ENCODE measurements around the gene RGS16. TPM values are rescaled to one million over a fixed set of nuclear protein-coding genes. Genes with fewer than 3 reads are reported as not detected.

RGS16 gene
- total and polyA plus RNA-seq, 7 donors, result 0.46 to 12.4 (median 2.5) TPM

DNA sequence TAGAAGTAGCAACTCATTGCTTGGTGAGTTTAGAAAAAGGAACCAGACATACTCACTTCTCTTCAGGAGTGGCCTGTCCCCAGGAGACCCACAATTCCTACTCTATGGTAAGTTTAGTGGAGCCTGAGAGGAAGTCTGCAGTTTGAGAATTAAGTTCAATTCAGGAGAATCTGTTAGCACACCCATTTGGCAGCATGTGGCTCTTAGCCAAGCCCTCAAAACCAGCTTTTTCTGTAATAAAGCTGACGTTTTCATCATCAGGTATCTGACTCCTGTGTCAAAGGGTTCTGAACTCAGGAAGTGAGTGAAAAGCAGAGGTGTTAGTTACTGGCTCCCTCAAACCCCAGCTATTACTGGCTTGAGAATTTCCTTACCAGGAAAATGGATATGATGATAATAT is 20.4 kb upstream of the RGS16 start:
- Histone ChIP-seq H3K4me1 (no peaks in the 10 kb centered on the region), H3K27me3 (no peaks in the 10 kb centered on the region), H3K27ac (no peak overlapping the region), H3K4me3 (no peak overlapping the region), H3K9me3 (no peaks in the 10 kb centered on the region), H3K36me3 (no peaks in the 10 kb centered on the region)
- DNase-seq, result no peak
- intact Hi-C loops (cut with DNase I), result no loop called here
- TF ChIP-seq EP300 (IDR thresholded peaks at IDR 0.05) (no peak), POLR2A (IDR thresholded peaks at IDR 0.05) (no peak), POLR2AphosphoS5 (IDR thresholded peaks at IDR 0.05) (no peak)
- TF ChIP-seq, protein P1, sequence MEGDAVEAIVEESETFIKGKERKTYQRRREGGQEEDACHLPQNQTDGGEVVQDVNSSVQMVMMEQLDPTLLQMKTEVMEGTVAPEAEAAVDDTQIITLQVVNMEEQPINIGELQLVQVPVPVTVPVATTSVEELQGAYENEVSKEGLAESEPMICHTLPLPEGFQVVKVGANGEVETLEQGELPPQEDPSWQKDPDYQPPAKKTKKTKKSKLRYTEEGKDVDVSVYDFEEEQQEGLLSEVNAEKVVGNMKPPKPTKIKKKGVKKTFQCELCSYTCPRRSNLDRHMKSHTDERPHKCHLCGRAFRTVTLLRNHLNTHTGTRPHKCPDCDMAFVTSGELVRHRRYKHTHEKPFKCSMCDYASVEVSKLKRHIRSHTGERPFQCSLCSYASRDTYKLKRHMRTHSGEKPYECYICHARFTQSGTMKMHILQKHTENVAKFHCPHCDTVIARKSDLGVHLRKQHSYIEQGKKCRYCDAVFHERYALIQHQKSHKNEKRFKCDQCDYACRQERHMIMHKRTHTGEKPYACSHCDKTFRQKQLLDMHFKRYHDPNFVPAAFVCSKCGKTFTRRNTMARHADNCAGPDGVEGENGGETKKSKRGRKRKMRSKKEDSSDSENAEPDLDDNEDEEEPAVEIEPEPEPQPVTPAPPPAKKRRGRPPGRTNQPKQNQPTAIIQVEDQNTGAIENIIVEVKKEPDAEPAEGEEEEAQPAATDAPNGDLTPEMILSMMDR (IDR thresholded peaks at IDR 0.05), result no peak
- 27 to 35% methylated on average over 1 of the region's 1 CpG for WGBS, 2 donors

DNA sequence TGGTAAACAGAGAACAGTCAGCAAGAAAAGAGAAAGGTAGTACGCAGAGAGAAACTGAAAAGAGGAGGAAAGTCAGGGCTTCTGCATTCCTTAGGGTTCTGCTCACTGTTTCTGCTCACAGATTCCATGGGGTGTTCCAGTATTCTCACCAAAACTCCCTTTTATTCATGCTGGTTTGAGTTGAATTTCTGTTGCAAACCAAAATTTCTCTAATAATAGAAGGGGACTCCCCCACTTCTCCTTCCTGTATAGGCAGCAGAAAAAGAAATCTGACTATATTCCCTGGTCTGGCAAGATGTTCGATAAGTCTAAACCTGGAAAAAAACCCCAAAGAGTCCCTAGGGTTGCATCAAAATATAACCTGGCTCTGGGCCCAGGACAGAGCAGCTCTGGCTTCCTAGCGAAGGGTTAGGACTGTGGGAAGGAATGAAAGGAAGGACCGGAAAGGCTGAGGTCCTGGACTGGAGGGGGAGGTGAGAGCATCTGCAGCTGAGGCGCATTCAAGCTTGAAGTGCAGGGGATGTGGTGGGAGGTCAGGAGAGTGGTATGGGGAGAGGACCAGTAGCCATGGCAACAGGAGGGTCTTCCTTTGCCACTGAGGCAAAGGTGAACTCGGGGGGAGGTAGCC is 18.8 kb upstream of the RGS16 start:
- TF ChIP-seq POLR2A (IDR thresholded peaks at IDR 0.05), result no peak
- TF ChIP-seq EP300 (IDR thresholded peaks at IDR 0.05), result no peak
- TF ChIP-seq POLR2AphosphoS5 (IDR thresholded peaks at IDR 0.05), result no peak
- TF ChIP-seq, protein P1 (IDR thresholded peaks at IDR 0.05), result no peak
- no peaks in the 10 kb centered on the region for H3K36me3 ChIP-seq
- H3K9me3 ChIP-seq, result no peaks in the 10 kb centered on the region
- DNase-seq, result no peak
- peak overlapping the region in 1 of 4 donors; percentile 39 for H3K27ac ChIP-seq
- intact Hi-C loops (cut with DNase I), result no loop called here
- no peaks in the 10 kb centered on the region for H3K27me3 ChIP-seq
- 70 to 88% methylated on average over 6 of the region's 6 CpGs for WGBS, 2 donors
- H3K4me1 ChIP-seq, result no peaks in the 10 kb centered on the region
- H3K4me3 ChIP-seq, result no peak overlapping the region

DNA sequence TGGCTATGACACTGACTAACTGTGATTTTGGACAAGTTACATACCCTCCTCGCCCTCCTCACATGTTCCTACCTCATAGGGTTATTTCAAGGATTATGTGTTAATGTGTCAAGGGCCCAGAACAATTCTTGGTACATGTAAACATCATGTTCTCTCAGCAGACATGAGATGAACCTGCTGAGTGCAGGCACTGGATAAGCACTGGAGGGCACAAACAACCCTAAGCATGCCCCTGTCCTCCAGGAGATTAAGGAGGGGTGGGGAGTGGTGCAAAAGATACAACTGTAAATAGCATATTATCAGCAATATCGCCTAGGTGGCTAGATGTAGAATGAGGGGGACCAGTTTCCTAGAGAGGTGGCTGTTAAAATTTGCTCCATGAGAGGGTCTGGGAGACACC is 17.7 kb upstream of the RGS16 start:
- 89 to 95% methylated on average over 2 of the region's 2 CpGs for WGBS, 2 donors
- intact Hi-C loops (cut with DNase I), result no loop called here
- Histone ChIP-seq H3K27ac (no peak overlapping the region), H3K27me3 (no peaks in the 10 kb centered on the region), H3K36me3 (no peaks in the 10 kb centered on the region), H3K4me3 (no peak overlapping the region), H3K9me3 (no peaks in the 10 kb centered on the region), H3K4me1 (no peaks in the 10 kb centered on the region)
- no peak for DNase-seq
- TF ChIP-seq POLR2AphosphoS5 (IDR thresholded peaks at IDR 0.05) (no peak), POLR2A (IDR thresholded peaks at IDR 0.05) (no peak), EP300 (IDR thresholded peaks at IDR 0.05) (no peak)
- TF ChIP-seq, protein P1 (IDR thresholded peaks at IDR 0.05), result no peak

DNA sequence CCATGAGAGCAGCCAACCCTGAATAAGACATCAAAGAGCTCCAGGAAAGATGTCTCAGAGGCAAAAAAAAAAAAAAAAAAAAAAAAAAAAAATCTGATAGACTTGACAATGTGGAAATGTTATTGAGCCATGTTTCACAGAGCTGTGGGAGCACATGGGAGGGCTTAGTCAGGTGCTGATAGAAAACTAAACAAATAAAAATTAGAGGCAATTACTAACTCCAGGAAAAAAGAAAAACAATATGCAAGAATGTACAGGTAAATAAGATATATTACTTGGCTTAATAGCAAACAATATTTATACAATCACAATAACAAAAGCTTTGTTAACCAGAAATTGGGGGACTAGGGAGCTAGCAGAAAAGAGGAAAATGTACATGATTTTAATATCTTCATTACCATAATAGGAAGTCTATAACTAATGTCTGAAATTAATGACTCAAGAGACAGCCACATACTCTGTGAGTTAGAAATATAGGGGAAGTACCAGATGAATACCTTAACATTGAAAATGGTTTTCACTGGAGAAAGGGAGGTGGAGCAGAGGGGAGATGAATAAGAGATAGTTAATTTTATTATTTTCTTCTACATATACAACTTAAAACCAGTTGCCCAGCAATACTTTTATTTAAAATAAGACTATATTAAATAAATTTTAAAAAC is 16.9 kb upstream of the RGS16 start:
- no peak for DNase-seq
- H3K27ac ChIP-seq, result no peak overlapping the region
- intact Hi-C loops (cut with DNase I), result no loop called here
- H3K4me3 ChIP-seq, result no peak overlapping the region
- H3K27me3 ChIP-seq, result no peaks in the 10 kb centered on the region
- no peaks in the 10 kb centered on the region for H3K36me3 ChIP-seq
- peaks cover 0 to 8% (median 5%) of the 10 kb centered on the region in 4 donors for H3K4me1 ChIP-seq
- no peaks in the 10 kb centered on the region for H3K9me3 ChIP-seq
- no peak for TF ChIP-seq EP300 (IDR thresholded peaks at IDR 0.05)

DNA sequence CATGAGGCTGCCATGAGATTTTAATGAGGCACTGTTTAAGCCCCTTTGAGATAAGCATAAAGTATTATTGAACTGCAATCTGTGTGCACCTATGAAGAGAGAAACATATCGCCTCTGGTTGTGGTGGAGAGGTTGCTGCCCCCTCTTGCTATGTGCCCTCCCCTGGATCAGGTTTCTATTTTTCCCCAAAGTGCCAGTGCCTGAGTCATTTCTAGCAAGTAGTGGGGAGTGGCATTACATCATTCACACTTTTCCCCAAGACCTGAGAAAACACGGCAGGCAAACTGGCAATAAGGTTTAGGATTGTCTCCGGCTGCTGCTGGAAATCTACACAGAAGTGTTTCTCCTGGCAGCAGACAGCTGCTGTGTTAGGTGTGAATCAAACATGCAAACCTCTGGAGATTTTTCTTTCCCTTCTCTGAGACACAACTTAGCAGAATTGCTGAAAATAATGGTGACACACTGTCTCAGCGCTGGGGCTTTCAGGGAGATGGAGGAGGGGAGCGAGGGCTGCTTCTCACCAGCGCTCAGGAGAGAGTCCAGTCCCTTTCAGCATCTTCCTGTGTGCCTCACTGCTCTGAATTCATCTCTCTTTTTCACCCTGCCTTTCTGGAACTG is 13.7 kb upstream of the RGS16 start:
- no peaks in the 10 kb centered on the region for H3K36me3 ChIP-seq
- TF ChIP-seq EP300 (IDR thresholded peaks at IDR 0.05) (no peak), POLR2A (IDR thresholded peaks at IDR 0.05) (no peak), POLR2AphosphoS5 (IDR thresholded peaks at IDR 0.05) (no peak)
- TF ChIP-seq, protein P1 (IDR thresholded peaks at IDR 0.05), result no peak
- WGBS, 2 donors, result 61 to 67% methylated on average over 6 of the region's 6 CpGs
- intact Hi-C loops (cut with DNase I), result no loop called here
- H3K9me3 ChIP-seq, result no peaks in the 10 kb centered on the region
- peak overlapping the region in 2 of 4 donors; percentile 29 to 37 for H3K27ac ChIP-seq
- H3K27me3 ChIP-seq, result no peaks in the 10 kb centered on the region
- H3K4me3 ChIP-seq, result no peak overlapping the region
- DNase-seq, result no peak
- H3K4me1 ChIP-seq, result peaks cover 0 to 23% (median 19%) of the 10 kb centered on the region in 4 donors
